BLaER1 (cell line): ENCODE results near the gene PATJ.
A peak's percentile ranks its signal among the peaks of the same experiment; 100 is the strongest.

Experiments used
- H3K27ac ChIP-seq: shearing (Covaris generic); formaldehyde crosslinking; 2 replicates; pipeline ENCODE4 v1.8.1; 2022
- H3K27me3 ChIP-seq: shearing (Covaris generic); formaldehyde crosslinking; 2 replicates; pipeline ENCODE4 v1.8.1; 2022
- H3K36me3 ChIP-seq: shearing (Covaris generic); formaldehyde crosslinking; 2 replicates; pipeline ENCODE4 v1.8.1; 2022
- H3K4me1 ChIP-seq: shearing (Covaris generic); formaldehyde crosslinking; 2 replicates; pipeline ENCODE4 v1.8.1; 2022
- H3K4me2 ChIP-seq: shearing (Covaris generic); formaldehyde crosslinking; 2 replicates; pipeline ENCODE4 v1.8.1; 2022
- H3K4me3 ChIP-seq: shearing (Covaris generic); formaldehyde crosslinking; 2 replicates; pipeline ENCODE4 v1.8.1; 2022
- H3K9ac ChIP-seq: shearing (Covaris generic); formaldehyde crosslinking; 2 replicates; pipeline ENCODE4 v1.8.1; 2022
- H3K9me3 ChIP-seq: shearing (Covaris generic); formaldehyde crosslinking; 2 replicates; pipeline ENCODE4 v1.8.1; 2022
- H4K20me1 ChIP-seq: shearing (Covaris generic); formaldehyde crosslinking; 2 replicates; pipeline ENCODE4 v1.8.1; 2022
- Cebpa-rat ChIP-seq: shearing (Covaris generic); IDR thresholded peaks from 2 replicates; pipeline ENCODE4 v1.8.1; 2022

The PATJ gene

DNA sequence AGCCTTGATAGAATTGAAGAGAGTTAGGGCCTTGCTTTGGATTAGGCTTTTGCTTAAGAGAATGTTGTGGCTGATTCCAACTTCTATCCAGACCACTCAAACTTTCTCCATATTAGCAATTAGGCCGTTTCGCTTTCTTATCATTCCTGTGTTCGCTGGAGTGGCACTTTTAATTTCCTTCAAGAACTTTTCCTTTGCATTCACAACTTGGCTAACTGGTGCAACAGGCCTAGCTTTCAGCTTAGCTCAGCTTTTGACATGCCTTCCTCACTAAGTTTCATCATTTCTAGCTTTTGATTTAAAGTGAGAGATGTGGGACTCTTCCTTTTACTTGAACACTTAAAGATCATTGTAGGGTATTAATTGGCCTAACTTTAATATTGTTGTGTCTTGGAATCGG, 268.7 kb downstream of the PATJ start:
- no peak overlapping the region for H3K4me3 ChIP-seq
- H3K4me1 ChIP-seq: no peaks in the 10 kb centered on the region
- H3K9me3 ChIP-seq: no peaks in the 10 kb centered on the region
- no peaks in the 10 kb centered on the region for H4K20me1 ChIP-seq
- no peak overlapping the region for H3K4me2 ChIP-seq
- no peak overlapping the region for H3K27ac ChIP-seq
- H3K36me3 ChIP-seq: no peaks in the 10 kb centered on the region
- no peak overlapping the region for H3K9ac ChIP-seq
- no peaks in the 10 kb centered on the region for H3K27me3 ChIP-seq
- TF ChIP-seq Cebpa-rat: no peak

DNA sequence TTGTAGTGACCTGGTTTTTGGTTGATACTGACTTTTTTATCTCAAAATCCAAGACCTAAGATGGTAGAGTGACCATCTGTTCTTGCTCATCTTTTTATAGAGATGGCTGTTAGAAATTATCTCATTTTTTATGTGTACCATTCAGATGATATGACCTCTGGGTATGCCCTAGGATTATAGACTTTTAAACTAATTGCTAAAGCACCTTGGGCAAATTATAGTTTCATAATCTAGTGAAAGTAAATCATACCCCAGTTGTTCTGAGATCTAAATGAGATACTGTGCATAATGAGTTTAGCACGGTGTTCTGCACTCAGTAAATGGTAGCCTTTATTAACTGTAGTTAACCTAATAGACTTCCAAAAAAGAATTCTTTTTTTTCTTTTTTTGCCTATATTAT, 269.8 kb downstream of the PATJ start:
- no peaks in the 10 kb centered on the region for H3K9me3 ChIP-seq
- H3K4me1 ChIP-seq: no peaks in the 10 kb centered on the region
- no peak for TF ChIP-seq Cebpa-rat
- no peak overlapping the region for H3K4me2 ChIP-seq
- H3K27ac ChIP-seq: no peak overlapping the region
- H3K9ac ChIP-seq: no peak overlapping the region
- H3K27me3 ChIP-seq: no peaks in the 10 kb centered on the region
- no peaks in the 10 kb centered on the region for H4K20me1 ChIP-seq
- no peaks in the 10 kb centered on the region for H3K36me3 ChIP-seq
- H3K4me3 ChIP-seq: no peak overlapping the region

DNA sequence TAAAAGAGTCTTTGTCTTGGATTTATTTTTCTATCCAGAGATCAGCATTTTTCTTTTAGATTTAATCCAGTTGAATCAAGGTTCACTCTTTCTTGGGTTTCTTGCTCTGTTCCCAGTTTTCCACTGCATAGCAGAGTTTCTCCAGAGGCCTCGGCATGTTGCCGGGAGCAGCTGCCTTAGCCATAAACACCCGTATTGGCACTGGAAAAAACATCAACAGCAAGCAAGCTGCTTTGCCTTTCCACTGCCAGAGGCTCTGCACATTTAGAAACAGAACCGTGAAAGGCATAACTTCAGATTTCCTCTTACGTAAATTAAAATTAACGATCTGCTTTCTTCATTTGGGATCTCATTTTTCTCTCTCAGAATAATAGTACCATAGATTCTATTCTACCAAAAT, 270.6 kb downstream of the PATJ start:
- no peak overlapping the region for H3K9ac ChIP-seq
- H3K4me2 ChIP-seq: no peak overlapping the region
- no peaks in the 10 kb centered on the region for H3K27me3 ChIP-seq
- no peaks in the 10 kb centered on the region for H4K20me1 ChIP-seq
- H3K9me3 ChIP-seq: no peaks in the 10 kb centered on the region
- H3K4me1 ChIP-seq: no peaks in the 10 kb centered on the region
- no peak for TF ChIP-seq Cebpa-rat
- no peaks in the 10 kb centered on the region for H3K36me3 ChIP-seq
- H3K27ac ChIP-seq: no peak overlapping the region
- no peak overlapping the region for H3K4me3 ChIP-seq

DNA sequence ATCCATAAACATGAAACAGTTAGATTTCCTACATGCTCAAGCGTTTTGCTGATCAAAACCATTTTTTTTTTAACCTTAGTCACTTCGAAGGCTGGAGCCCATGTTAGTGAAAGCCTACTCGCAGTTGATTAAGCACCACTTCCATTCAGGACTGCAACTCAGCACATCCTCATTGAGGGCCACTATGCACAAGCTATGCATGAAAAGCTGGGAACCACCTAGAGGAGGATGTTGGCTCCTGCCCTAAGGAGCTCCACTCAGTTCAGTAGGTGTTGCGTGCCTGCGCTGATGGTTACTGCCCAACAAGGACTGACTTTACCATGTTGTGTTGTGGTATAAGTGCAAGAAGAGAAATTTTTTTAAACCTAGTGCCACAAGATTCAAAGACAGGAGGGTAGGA, 271.0 kb downstream of the PATJ start:
- no peak overlapping the region for H3K4me2 ChIP-seq
- no peaks in the 10 kb centered on the region for H3K36me3 ChIP-seq
- H3K9ac ChIP-seq: no peak overlapping the region
- H3K9me3 ChIP-seq: no peaks in the 10 kb centered on the region
- H3K4me3 ChIP-seq: no peak overlapping the region
- H3K27ac ChIP-seq: no peak overlapping the region
- H3K4me1 ChIP-seq: no peaks in the 10 kb centered on the region
- no peaks in the 10 kb centered on the region for H4K20me1 ChIP-seq
- H3K27me3 ChIP-seq: no peaks in the 10 kb centered on the region
- no peak for TF ChIP-seq Cebpa-rat

DNA sequence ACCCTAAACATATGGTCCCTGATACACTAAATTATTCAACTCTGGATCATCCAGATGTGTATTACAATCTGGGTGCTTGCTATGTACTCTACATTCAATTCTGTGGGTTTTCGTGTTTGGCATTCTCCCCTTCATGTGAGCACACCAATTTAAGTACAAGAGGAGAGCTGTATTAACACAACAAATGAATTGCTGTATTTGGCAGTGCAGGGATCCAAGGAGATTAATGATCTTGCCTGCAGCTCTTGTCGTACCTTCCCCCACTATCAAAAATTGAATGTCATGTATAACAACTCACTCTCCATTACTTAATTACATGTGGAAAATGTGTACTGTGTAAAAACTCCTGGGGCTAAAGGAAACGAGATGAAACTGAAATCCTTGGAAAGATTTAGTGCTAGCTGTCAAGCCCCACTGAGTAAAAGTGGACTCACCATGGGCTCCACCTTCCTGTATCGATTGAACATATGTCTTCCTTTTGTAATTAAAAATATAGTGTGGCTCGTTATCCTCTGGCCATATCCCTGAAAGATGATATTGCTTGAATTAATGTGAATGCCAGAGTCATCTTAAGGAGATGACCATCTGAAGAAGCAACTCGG, 280.2 kb downstream of the PATJ start:
- no peaks in the 10 kb centered on the region for H3K9me3 ChIP-seq
- no peak overlapping the region for H3K9ac ChIP-seq
- H3K4me2 ChIP-seq: no peak overlapping the region
- no peak for TF ChIP-seq Cebpa-rat
- no peaks in the 10 kb centered on the region; the same call in 1 of the 2 replicates for H3K4me1 ChIP-seq
- H4K20me1 ChIP-seq: no peaks in the 10 kb centered on the region
- H3K27ac ChIP-seq: no peak overlapping the region
- H3K4me3 ChIP-seq: no peak overlapping the region
- H3K36me3 ChIP-seq: no peaks in the 10 kb centered on the region
- H3K27me3 ChIP-seq: no peaks in the 10 kb centered on the region

DNA sequence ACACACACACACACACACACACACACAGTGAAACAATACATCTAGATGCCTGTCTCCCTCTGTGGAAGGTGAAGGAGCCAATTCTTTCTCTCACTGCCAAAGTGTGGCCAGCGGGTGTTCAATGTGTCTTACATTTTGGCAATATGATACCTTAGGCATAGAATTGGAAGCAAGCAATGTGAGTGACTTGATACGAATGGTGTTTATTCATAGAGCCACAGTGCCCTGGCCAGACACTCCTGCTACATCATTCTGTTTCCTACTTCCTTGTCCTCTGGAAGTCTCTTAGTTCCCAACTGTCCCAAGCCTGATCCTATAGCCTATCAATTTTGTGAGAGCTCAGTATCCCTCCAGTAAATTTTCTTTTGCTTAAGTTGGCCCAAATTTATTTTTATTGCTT, 282.4 kb downstream of the PATJ start:
- Histone ChIP-seq H3K27ac (no peak overlapping the region), H3K4me3 (no peak overlapping the region), H3K4me2 (no peak overlapping the region), H3K9ac (no peak overlapping the region), H3K27me3 (no peaks in the 10 kb centered on the region), H3K36me3 (no peaks in the 10 kb centered on the region), H4K20me1 (no peaks in the 10 kb centered on the region), H3K9me3 (peaks cover 12% of the 10 kb centered on the region; the same call in 1 of the 2 replicates), H3K4me1 (peaks cover 5% of the 10 kb centered on the region)
- no peak for TF ChIP-seq Cebpa-rat

DNA sequence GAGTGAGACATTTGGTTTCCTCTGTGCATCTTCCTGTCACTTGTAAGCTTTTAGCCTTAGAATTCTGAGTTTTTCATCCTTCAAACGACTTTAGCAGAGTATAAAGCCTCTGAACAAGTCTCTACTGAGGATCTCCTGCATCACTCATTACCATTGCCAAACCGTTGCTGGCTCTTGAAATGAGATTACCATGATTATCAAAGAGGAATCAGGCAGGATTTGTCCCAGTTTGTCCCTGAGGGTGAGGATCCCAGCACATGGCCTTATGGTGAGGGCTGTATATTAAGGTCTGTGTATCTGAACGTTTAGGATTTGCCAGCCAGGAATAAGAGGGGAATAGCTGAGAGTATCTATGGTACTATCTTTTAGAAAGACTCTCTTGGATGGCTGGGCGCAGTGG, 282.9 kb downstream of the PATJ start:
- H3K9me3 ChIP-seq: peaks cover 12% of the 10 kb centered on the region; the same call in 1 of the 2 replicates
- no peaks in the 10 kb centered on the region for H3K27me3 ChIP-seq
- H3K4me2 ChIP-seq: no peak overlapping the region
- no peak overlapping the region for H3K27ac ChIP-seq
- H3K9ac ChIP-seq: no peak overlapping the region
- H3K36me3 ChIP-seq: no peaks in the 10 kb centered on the region
- H4K20me1 ChIP-seq: no peaks in the 10 kb centered on the region
- no peak overlapping the region for H3K4me3 ChIP-seq
- H3K4me1 ChIP-seq: peaks cover 9% of the 10 kb centered on the region
- no peak for TF ChIP-seq Cebpa-rat

DNA sequence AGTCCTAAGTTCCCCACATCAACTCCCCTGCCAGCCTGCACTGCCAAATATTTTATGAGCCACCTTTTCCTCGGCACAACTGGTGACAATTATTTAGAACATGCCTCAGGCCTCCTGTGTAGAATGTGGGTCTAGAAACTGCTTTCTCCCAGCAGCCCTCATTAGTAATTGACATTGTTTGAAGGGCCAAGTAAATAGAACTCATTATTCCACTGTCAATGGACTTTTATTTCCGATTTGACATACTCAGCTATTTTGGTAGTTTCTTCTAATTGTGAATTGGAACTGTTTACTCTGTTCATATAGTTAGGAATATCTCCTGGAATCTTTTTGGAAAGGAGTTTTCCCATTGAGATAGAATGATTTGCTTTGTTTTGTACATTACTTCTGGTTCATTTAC, 283.6 kb downstream of the PATJ start:
- Histone ChIP-seq H3K27ac (no peak overlapping the region), H3K36me3 (no peaks in the 10 kb centered on the region), H3K9ac (no peak overlapping the region), H3K4me2 (no peak overlapping the region), H3K27me3 (no peaks in the 10 kb centered on the region), H4K20me1 (no peaks in the 10 kb centered on the region), H3K4me3 (no peak overlapping the region), H3K4me1 (peaks cover 17% of the 10 kb centered on the region), H3K9me3 (peaks cover 12% of the 10 kb centered on the region; the same call in 1 of the 2 replicates)
- no peak for TF ChIP-seq Cebpa-rat

DNA sequence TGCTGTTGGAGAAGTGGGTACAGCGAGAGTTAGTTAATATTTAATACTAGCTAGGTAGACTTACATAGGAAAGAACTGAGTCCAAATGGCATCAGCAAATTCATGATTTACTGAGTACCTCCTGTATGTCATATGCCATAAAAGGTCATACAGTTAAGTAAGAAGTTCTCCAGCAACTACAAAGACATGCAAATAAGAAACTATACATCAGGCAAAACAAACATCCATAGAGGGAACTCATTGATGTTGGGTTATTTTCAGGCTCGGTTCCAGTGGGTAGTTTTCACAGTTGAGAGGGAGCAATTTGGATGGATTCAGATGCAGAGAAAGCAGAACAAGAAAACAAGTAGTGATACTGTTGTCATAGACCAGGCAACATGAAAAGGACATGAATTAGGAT, 287.4 kb downstream of the PATJ start:
- peaks cover 12% of the 10 kb centered on the region; the same call in 1 of the 2 replicates for H3K9me3 ChIP-seq
- H3K4me3 ChIP-seq: no peak overlapping the region
- H3K27ac ChIP-seq: no peak overlapping the region
- no peaks in the 10 kb centered on the region for H3K36me3 ChIP-seq
- H3K9ac ChIP-seq: no peak overlapping the region
- no peak for TF ChIP-seq Cebpa-rat
- peaks cover 26% of the 10 kb centered on the region for H3K4me1 ChIP-seq
- no peaks in the 10 kb centered on the region for H3K27me3 ChIP-seq
- H4K20me1 ChIP-seq: no peaks in the 10 kb centered on the region
- H3K4me2 ChIP-seq: peak overlapping the region; percentile 57

DNA sequence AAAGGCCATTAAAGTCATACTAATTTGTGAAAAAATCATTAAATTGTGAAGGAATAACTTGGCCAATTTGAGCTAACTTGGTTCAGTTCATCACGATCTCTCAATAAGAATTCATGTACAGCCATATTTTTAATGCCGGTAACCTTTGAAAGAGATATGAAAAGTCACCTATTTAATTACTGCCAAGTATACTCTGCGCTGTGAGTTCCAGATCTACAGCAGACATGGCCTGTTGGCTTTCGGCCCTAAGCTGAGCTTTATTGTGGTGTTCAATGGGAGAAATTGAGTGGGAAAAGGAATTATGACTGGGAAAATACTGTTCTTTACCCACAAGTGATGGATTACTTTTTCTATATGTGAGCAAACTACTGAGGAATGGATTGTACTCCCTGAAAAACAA, 292.5 kb downstream of the PATJ start:
- no peak for TF ChIP-seq Cebpa-rat
- H3K9ac ChIP-seq: no peak overlapping the region
- H3K4me1 ChIP-seq: peaks cover 23% of the 10 kb centered on the region
- H3K27ac ChIP-seq: no peak overlapping the region
- H3K4me3 ChIP-seq: no peak overlapping the region
- H3K4me2 ChIP-seq: no peak overlapping the region
- H4K20me1 ChIP-seq: no peaks in the 10 kb centered on the region
- H3K27me3 ChIP-seq: no peaks in the 10 kb centered on the region
- no peaks in the 10 kb centered on the region for H3K9me3 ChIP-seq
- H3K36me3 ChIP-seq: no peaks in the 10 kb centered on the region

DNA sequence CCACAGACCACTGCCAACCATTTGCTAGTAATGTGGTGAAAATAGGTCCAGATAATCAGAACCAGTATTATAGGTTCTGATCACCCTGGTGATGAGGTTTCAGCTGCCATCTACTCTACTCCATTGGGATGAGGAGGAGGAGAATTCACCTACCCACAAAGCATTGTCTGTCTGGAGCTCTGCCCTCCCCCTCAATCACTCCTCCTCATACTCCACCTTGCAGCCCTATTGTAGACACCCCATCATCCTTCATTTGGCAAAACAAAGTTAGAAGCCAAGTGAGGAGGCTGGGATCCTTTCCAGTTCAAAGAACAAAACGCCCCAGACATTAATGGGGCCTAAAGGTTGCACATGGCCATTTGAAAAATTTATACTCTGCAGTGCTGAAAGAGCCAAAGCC, 295.0 kb downstream of the PATJ start:
- Histone ChIP-seq H3K4me1 (peaks cover 4% of the 10 kb centered on the region; the same call in 1 of the 2 replicates), H3K9me3 (no peaks in the 10 kb centered on the region), H3K4me3 (no peak overlapping the region), H3K36me3 (no peaks in the 10 kb centered on the region), H4K20me1 (no peaks in the 10 kb centered on the region), H3K9ac (no peak overlapping the region), H3K27me3 (no peaks in the 10 kb centered on the region), H3K27ac (no peak overlapping the region), H3K4me2 (no peak overlapping the region)
- TF ChIP-seq Cebpa-rat: no peak
